UCSD-AML1 (cell line): ENCODE measurements around the gene EFHD1.
"Not testable (repeated sequence)": the region's sequence is repeated elsewhere in the genome, so short reads cannot be mapped to it uniquely, and the experiment has no call there.

Experiments
- DNase-seq: peaks from one replicate; lab custom pipeline; 2025; ENCODE audit not compliant: unreplicated experiment; lab: John Stamatoyannopoulos, UW

EFHD1 gene

DNA sequence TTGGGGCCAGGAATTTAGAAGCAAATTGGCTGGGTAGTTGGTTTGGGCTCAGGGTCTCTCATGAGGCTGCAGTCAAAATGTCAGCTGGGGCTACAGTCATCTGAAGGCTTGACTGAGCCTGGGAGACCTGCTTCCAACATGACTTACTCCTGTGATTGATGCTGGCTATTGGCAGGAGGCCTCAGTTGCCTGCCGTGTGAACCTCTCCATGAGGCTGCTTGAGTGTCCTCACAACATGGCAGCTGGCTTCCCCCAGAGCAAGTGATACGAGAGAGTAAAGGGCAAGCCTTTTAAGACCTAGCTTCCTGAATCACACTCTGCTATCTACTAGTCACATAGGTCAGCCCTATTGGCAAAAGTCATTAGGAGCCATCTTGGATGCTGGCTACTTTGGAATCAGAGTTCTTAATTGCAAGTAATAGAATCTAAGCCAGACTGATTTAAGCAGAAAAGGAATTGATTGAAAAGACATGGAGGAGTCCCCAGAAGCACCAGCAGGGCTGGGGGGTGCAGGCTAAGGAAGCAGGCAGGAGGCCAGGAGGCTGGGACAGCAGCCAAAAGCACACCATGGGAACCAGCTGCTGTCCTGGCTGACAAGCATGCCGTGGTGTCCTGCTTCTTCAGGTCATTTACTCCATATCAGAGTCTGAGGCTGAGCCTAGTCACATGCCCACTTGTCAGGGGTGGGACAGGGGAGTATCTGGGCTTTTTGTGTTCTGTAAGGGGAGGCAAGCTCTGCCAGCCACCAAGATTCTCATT lies 55.9 kb downstream of the EFHD1 start:
- DNase-seq: no peak

DNA sequence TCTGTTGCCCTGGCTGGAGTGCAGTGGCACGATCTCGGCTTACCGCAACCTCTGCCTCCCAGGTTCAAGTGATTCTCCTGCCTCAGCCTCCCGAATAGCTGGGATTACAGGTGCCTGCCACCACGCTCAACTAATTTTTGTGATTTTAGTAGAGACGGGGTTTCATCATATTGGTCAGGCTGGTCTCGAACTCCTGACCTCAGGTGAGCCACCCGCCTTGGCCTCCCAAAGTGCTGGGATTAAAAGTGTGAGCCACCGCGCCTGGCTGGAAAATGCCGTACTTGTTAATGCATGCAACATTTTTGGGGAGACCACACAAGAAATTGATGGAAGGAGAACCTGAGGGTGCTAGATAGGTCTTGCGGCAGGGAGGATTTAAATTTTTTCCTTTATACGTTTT lies 57.7 kb downstream of the EFHD1 start:
- not testable (repeated sequence) for DNase-seq

DNA sequence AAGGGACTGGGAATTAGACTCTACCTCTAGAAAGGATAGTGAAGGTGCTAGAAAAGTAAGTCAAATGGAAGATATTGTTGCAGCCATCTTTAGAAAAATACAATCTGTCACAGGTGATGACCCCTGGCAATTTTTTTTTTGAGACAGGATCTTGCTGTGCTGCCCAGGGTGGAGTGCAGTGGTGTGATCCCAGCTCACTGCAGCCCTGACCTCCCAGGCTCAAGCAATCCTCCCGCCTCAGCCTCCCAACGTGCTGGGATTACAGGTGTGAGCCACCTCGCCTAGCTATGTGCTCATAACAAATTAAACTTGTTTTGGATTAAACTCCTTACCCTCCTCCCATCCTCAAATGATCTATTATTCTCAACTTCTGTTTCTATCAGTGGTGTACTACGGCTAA lies 59.9 kb downstream of the EFHD1 start:
- DNase-seq: no peak

DNA sequence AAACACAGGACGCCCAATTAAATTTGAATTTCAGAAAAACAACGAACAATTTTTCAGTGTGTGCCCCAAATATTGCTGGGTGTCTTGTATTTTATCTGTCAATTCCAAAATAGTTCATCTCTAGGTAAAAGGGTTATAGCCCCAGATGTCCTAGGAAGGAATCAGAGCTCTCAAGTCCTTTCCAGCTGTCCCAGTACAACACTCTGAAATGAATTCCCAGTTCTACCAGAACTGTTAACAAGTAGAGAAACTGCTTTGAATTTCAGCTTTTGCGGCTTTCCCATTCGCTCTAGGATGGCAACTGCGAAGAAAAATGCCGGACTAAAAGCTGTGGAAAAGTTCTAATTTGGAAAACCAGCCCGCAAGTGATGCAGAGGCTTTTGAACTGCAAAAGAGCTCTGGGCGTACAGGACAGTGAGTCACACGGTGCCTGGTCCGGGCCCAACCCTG lies 63.2 kb downstream of the EFHD1 start:
- no peak for DNase-seq

DNA sequence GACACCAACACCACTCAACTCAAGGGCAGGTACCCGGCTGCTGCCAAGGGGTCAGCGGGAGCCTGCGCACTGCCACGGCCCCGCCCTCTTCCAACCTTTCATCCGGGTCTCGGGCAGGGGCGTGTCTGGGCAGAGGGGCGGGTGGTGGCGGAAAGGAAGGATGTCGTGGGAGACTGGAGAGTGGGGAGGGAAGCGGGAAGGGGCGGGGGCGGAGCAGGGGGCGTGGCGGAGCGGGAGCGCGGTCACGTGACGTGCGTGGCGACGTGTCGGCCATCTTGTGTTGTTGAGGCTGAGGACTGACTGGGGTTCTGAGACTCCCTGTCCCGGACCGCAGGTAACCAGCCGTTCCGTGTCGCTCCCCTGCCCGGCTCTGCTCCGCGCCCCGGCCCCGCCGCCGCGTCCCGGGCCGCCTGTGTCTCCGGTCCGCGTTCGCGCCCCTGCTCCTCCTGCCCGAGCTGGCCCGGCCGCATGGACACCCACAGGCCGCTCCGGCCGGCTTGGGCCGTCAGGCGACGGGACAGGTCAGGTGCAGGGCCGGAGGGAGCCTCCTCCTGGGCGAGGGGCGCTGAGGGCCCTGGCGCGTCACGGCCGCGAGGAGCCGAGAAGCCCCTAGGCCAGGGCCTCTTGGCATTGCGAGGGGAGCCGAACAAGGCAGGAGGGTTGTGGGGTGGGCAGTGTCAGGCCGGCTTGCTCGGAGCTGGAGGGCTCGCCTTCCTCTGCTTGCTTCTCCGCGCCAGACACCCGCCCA lies 63.8 kb downstream of the EFHD1 start, which contains the start of gene GIGYF2:
GIGYF2 (plus strand) TSS at position 273 of the 748 bp plus-strand sequence. CDS start 37,867 bp downstream, outside the sequence.
- DNase-seq: peak; percentile 97

DNA sequence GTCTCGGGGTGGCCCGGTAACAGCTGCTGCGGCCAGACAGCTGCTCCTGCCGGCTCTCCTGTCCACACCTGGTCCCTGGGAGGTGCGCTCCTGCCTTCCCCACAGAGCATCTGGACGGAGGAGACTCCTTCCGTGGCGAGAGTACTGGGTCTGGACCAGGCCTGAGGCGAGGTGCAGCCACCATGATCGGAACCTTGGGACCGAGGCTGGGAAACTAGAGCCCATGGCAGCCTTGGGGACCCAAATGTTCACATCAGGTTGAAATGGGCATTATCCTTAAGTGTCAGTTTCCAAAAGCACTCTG lies 64.4 kb downstream of the EFHD1 start:
- no peak for DNase-seq

DNA sequence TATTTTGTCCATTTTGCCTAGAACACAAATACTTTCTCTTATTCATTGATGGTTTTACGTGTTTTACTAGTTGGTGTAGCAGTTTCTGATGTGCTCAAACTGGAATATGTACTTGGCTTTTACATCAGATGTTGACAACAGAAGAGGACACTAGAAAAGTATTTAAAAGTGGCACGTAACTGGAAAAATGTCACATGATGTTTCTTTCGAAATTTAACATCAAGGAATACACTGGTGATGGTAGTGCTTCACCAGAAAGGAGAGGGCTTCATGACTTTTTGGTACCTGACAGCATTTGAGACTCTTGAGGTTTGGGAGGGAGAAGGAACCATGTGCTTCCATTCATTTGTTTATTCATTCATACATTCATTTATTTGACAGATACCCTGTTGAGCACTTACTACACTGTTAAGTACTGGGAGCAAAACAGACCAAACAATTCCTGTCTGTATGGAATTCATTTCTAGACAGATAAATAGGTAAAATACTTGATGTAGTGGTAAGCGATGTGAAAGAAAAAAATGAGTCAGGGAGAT lies 65.2 kb downstream of the EFHD1 start:
- DNase-seq: no peak

DNA sequence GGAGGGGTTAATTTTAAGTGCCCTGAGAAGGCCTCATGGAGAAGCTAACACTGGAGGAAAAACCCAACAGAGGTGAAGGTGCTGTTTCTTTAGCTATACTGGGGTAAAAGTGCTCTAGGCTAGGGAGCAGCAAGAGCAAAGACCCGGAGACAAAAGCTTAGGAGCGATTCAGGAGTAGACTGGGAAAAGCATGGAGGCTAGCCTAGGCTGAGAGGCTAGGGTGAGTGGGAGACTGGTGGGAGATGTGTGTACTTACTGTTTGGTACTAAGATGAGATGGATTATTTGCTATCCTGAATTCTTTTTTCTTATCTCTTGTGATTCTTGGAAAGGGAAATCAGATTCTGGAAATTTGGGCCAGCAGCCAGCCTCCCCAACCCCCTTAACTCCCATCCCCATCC lies 65.7 kb downstream of the EFHD1 start:
- no peak for DNase-seq

DNA sequence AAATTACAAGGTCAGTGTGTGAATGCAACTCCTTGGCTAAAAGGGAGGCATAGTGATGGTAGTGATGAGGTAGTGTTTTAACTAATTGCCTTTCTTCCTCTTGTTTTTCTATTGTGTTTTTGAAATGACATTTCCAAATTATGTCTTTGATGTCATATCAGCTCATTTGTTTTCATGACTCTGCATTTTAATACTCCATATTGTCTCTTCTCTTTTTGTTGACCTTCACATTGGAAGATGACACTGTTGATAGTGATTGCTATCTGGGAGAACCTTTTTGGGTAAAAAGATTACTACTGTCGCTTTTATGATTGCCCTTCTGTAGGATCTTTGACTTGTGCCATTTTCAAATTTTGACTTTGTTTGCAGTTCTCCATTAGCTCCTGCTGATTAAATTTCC lies 66.8 kb downstream of the EFHD1 start:
- no peak for DNase-seq

DNA sequence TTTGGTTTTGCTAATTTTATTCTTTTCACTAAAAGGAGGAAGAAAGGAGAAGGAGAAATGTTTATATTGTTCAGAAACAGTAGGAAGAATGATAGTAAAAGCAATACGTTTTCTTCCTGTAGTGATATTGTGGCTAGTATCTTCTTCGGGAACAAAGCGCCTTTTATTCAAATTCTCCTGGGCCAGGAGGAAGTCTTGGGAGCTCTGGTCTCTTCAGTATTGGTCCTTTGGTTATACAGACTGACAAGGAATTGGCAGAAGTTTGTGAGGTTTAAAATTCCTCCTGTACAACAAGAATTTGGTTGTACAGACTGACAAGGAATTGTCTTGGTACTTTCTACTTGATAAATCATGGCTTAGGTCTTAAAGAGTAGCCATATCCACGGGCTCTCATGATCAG lies 73.7 kb downstream of the EFHD1 start:
- DNase-seq: no peak

DNA sequence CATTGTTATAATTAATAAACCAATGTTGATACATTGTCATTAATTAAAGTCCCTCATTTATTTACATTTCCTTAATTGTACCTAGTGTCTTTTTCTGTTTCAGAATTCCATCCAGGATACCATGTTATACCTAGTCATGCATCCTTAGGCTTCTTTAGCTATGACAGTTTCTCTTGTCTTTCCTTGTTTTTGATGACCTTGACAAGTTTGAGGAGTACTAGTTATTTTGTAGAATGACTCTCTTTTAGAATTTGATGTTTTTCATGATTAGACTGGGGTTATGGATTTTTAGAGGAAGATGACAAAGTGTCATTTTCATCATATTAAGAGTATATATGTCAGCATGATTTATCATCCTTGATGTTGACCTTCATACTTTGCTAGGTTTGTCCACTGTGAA lies 80.1 kb downstream of the EFHD1 start:
- no peak for DNase-seq

DNA sequence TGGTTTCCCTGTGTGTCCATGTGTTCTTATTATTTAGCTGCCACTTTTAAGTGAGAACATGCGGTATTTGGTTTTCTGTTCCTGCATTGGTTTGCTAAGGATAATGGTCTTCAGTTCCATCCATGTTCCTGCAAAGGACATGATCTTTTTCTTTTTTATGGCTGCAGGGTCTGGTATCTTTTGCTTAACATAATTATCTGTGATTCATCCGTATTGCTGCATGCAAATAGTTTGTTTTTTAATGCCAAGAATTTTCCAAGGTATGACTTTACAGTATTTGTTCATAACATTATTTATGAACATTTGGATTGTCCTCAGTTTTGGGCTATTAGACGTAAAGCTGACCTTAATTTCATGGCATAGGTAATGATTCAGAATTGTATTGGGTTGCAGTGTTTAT lies 81.6 kb downstream of the EFHD1 start:
- no peak for DNase-seq

DNA sequence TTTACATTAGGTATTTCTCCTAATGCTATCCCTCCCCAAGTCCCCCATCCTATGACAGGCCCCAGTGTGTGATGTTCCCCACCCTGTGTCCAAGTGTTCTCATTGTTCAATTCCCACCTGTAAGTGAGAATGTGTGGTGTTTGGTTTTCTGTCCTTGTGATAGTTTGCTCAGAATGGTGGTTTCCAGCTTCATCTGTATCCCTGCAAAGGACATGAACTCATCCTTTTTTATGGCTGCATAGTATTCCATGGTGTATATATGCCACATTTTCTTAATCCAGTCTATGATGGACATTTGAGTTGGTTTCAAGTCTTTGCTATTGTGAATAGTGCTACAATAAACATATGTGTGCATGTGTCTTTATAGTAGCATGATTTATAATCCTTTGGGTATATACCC lies 86.7 kb downstream of the EFHD1 start:
- DNase-seq: not testable (repeated sequence)

DNA sequence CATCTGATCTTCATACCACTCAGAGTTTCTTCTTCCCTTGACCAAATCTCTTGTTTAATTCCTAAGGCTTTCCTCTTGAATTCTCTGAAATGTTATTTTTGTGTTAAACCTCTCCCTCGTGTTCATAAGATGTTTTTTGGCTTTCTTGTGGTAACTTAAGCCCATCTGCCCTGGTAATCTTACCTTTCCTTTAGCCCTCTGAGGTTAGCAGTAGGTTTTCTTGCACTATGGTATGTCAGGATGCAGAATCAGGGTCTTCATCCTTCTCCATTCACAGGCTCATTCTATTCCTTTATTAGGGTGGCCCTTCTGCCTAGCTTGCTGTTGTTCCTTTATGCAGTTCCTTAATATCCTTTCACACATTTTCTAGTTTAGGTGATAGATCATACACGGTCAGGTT lies 87.9 kb downstream of the EFHD1 start:
- no peak for DNase-seq

DNA sequence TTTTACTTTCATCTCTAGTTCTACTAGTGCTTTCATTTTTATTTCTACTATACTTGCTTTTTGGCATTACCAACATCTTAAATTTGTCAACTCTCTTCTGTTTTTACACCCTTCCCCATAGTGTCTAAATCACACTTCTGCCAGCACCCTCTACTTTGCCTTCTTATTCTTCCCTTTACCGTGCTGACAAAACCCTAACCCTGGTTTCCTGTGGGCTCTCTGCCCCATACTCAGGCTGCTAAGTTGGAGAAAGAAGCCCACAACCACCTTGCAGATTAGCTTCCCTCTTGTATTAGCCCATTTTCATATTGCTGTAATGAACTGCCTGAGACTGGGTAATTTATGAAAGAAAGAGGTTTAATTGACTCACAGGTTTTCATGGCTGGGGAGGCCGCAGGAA lies 88.5 kb downstream of the EFHD1 start:
- DNase-seq: no peak

DNA sequence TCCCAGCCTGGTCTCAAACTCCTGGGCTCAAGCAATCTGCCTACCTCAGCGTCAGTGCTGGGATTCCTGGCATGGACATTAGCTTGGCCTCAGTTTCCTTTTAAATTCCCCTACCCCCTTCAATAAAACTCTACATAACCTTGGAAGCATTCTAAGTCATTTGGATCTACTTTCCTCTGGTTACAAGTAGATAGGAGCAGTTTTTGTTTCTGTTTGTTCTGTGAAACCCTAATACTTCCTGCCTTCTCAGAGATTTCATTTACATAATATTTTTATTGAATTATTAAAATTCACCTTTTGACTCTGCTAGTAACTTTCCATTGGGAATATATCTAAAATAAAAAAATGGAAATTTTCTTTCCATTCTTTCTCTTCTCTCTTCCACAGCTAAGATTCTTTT lies 89.6 kb downstream of the EFHD1 start:
- DNase-seq: no peak

DNA sequence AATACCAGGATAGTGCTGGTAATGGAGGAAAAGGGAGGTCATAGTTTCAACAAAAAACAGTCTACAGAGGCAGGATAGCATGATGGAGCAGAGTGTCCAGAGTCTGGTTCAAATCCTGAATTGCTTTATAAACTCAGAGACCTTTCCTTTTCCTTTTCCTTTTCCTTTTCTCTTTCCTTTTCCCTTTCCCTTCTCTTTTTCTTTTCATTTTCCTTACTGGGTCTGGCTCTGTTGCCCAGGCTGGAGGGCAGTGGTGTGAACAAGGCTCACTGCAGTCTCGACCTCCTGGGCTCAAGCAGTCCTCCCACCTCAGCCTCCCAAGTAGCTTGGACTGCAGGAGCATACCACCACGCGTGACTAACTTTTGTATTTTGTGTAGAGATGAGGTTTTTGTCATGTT lies 95.4 kb downstream of the EFHD1 start:
- no peak for DNase-seq

DNA sequence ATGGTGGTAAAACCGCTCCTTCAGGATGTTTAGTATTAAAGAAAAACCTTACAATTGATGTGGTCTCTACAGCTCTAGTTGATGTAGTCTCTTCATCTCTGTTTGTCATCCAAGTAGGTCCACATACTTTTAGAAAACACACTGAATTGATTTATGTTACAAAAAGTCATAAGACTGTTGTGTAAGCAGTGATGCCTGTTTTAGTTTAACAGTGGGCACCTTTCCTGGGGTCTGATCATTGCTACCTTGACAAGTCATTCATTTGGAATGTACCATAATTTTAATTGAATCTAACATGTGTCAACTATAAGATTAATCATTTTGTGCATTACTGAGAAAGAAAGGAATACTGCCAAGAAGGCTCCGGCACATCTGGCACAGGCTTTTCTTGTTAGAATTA lies 98.1 kb downstream of the EFHD1 start:
- DNase-seq: no peak
